Stimulated activated naive CD4-positive, alpha-beta T cell (primary cell): ENCODE measurements around the gene PPFIA2.

Experiments
- DNase-seq, 6 experiments: peaks; one replicate each; lab custom pipeline; 2025; lab: John Stamatoyannopoulos, UW

Gene PPFIA2

DNA sequence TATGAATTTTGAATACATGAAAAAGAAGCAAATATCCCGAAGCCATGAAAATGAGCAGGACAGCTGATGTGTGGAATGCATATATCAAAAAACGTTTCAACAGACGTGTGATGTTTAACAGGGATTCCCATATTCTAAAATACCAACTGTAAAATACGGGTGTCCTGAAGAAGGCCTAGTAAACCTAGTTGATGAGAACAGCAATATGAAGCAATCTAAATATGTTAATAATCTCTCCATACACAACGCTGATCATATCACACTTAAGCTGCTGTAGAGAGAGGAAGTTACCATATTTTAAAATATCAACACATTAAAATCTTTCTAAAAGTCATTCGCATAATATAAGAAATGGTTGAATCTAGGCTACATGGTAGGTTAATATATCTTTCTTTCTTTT, 317.5 kb downstream of the PPFIA2 start:
- no peak for DNase-seq

DNA sequence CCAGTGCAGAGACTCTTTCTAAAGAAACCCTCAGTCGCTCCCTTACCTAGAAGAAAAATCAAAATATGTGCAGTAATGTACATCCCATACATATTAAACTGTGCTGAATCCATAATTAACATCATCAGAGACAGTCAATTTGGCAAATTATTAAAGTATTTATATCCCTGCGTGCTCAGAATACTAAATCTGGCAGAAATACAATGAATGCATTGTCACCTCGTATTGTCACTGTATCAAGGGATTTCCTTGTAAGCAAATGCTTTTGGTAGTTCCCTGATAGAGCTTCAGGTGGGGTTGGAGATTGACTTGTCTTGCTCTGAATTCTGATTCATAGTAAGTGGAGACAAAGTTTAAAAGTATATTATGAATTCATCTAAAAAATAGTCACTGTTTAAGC, 319.1 kb downstream of the PPFIA2 start:
- no peak for DNase-seq

DNA sequence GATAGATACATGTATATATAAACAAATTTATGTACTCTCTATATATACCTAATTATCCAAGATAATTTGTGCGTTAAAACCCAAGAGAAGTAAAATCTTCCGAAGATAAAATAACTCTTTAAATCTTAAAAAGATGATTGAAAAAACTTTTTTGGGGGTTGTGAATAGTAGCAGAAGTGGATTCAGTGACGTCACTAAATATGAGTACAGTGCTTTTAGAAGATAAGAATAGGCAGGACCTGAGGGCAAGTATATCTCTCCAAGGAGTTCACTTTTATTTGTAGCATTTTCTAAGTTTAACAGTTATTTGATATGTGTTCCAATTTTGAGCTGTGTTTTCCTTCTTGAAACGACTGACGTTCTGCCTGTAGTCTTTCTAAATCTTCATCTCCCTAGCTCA, 319.8 kb downstream of the PPFIA2 start:
- no peak for DNase-seq

DNA sequence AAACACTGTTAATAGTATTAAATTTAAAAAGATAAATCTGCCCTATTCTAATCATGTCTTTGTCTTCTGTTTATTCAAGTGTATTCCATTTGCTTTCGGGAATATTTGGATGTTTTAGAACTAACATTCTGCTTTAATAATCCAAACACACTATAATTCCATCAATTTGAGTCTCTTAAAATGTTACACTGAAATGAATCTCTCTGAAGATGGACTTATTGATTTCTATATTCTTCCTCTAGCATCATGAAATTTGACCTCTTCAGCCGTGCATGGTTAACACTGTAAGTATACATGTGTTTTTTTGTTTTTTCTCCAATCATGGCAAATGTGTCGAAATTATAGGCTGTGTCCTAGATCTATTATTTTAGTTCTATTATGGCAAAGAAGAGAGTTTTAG, 342.1 kb downstream of the PPFIA2 start:
- DNase-seq: no peak

DNA sequence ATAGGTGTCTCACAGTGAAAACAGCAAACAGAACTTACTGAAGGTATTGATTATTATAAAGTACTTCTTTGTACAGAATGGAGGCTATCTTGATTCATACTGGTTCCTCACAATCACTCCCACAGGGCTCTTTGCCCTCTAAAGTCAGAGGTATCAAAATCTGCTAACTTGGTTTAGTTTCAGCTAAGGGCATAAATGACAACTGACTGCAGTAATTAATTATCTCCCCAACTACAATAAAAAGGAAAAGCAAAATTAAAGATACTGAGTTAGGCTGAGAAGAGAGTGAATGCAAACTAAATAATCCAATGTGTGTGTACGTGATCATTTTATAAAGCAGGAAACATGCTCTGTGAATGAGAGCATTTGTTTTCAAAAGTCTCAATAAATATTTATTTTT, 342.6 kb downstream of the PPFIA2 start:
- DNase-seq: no peak

DNA sequence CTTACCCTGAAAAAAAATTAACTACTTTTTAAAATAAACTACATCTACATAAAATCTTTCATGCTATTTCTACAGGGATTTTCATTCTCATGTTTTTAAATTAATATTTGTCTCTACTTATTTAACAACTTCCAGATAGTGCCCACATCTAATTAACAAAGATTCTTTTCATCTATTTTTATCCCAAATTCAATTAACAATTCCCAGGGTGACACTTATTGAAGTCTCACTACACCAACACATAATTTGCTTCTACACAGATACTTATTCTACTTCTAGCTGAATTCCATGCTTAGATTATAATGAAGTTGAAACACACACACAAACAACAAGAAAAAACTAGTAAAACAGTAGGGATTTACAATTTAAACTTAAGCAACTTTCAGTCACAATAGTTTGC, 344.7 kb downstream of the PPFIA2 start:
- DNase-seq: no peak

DNA sequence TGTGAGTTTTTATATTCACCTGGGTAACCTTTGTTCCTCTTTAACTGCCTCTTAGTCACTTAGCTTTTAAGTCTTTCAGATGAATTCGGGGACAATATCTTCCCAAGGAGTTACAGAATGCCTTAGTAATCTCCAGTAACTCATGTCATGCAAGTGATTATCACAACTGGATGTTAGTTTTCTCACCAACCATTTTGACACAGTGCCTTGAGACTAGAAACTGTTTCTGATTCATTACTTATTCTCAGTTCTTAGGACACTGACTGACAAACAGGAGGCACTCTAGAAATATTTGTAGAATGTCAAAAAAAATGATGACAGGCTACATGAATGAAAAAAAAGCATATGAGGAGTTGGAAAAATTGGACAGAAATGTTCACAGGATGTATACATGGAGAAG, 346.2 kb downstream of the PPFIA2 start:
- no peak for DNase-seq

DNA sequence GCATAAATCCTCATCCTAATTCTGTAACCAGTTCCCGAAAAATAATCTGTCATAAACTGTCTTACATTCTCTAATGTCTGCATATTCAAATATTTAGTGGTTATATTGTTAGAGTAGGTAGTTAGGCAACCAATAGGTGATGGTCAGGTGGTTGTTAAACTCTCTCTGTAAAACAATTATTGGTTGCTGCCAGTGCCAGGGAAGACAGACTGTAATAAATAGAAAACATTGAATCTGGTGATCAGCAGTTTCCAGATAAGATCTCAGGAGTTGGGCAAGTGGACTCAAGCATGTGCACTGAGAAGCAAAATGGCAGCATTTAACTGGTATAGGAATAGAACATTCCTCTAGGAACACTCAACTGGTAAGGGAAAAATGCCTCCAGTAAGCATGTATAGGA, 355.8 kb downstream of the PPFIA2 start:
- DNase-seq: no peak

DNA sequence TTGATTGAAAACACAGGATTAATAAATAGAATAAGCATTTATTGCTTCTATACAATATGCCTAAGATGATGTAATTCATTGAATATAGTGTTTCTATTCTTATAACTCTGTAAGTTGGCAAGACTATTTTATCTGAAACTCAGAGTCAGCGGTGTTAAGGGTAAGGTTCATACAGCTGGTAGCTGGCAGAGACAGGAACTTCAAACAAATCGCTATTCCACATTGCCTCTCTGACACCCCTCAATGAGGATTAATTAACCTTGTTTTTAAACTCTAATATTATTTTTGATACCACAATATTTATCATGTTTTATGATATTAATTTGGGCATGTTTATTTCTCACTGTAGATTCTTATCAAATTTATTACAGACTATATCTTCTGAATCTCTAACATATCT, 357.9 kb downstream of the PPFIA2 start:
- DNase-seq: no peak

DNA sequence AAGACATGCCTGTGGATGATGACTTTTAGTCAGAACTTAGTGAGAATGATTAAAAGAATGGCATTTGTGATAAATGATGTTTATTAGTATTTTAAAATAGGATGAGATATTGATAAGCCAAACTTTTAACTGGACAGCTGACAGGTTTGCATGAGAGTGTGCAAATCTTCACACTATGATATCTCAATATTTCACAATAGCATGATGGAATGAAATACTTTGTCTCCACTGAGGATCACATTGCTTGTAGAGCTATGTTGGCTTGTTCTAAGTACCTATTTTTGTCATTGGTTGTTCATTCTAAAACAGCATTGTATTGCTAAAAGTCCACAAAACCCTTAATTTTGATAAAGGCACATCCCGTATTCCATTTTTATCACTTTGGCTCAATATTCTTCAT, 359.1 kb downstream of the PPFIA2 start:
- no peak for DNase-seq

DNA sequence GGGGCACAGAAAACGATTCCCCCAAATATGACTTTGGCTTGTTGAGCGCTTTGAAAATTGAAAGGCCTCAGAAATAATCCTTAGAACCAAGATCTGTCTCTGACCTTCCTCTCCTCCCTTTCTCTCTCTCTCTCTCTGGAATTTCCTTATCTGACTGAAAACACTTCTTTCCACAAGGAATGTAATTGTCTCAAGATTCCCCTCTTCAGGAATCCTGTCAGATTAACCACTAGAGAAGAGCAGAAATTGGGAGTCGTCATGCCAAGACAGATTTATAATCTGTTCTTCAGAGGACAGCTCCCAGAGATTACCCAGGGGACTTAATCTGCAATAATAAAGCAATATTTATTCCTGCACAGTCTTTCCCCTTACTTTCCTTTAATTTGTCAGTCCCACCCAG, 363.7 kb downstream of the PPFIA2 start:
- DNase-seq: no peak

DNA sequence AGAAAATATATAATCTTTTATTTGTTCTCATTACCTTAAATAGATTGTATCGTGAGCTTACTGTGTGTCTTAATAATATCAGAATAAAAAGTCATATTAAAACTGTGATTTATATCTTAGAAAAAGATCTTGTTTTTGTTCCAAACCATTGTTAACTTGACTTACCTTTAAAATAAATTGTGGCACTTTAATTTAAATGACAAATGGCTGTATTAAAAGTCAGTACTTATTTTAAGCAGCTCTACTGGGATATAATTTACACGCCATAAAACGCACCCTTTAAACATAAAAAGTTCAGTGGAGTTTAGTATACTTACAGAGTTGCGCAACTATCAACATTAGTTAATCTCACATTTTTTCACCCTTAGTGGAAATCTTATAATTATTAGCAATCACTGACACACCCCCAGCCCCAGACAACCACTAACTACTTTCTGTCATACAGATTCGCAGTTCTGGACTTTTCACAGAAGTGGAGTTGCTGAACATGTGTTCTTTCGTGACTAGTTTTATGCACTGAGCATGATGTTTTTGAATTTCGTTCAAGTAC, 369.5 kb downstream of the PPFIA2 start:
- DNase-seq: no peak

DNA sequence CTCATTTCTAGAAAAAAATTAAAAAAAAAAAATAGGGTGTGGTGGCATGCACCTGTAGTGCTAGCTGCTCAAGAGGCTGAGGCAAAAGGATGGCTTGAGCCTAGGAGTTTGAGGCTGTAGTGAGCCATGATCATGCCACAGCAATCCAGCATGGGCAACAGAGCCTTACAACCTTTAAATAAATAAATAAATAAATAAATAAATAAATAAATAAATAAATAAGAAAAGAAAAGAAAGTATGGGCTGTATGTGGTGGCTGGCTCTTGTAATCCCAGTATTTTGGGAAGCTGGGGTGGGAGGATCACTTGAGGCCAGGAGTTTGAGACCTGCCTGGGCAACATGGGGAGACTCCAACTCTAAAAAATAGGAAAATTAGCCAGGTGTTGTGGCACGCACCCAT, 373.0 kb downstream of the PPFIA2 start:
- DNase-seq: no peak

DNA sequence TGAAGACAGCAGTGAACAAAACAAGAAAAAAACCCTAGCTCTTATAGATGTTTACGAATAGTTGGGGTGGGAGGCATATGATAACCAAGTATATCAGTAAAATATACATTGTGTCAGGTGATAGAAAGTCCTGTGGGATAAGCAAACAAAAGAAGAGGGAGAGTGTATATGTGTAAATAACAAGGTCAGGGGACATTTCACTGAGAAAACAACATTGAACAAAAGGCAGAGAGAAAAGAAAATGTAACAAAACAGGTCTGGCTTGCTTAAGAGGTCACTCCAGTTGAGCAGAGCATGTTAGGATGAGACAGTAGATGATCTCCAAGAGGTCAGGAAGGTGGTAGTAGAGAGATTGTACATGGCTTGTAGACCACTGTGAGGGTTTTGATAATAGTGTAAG, 377.2 kb downstream of the PPFIA2 start:
- DNase-seq: no peak

DNA sequence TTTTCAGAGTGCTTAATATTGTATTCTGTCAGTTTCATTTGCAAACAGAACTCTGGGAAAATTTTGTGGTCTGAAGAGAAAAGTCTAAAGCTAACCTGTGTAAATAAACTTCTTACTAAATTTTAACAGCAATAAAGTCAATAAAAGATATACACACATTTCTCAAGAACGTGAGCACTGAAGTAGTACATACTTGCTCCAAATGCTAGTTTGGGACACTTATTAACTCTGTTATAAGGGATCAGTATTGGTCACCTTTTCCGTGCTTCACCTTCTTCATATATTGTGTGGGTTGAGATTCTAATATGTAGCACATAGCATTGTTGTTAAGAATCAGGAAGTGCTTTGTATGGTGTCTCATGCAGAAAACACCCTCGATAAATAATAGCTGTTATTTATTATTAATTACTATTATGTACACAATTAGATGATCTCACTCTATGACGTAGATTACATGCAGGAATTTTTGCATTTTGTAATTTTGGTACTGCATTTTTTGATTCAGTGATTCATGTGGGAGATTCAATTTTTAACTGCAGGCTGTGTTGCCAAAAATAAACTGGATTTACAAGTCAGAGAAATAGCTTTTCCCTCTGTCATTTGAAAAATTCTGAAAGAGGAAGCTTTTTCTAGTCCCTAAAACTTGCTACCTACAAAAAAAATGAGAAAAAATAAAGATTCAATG, 380.4 kb downstream of the PPFIA2 start:
- DNase-seq: no peak

DNA sequence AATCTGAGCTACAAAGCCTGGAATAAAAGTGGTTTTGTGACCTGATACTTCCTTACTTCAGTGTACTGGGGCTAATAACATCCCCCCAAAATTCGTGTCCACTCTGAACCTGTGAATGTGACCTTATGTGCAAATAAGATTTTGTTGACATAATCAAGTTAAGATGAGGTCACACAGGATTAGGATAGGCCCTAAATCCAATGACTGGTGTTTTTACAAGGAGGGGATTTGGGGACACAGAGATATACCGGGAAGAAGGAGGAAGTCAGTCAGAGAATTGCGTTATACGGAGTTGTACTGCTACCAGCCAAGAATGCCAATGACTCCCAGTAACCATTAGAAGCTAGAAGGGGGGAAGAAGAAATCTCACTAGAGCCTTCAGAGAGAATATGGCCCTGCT, 381.4 kb downstream of the PPFIA2 start:
- DNase-seq: no peak

DNA sequence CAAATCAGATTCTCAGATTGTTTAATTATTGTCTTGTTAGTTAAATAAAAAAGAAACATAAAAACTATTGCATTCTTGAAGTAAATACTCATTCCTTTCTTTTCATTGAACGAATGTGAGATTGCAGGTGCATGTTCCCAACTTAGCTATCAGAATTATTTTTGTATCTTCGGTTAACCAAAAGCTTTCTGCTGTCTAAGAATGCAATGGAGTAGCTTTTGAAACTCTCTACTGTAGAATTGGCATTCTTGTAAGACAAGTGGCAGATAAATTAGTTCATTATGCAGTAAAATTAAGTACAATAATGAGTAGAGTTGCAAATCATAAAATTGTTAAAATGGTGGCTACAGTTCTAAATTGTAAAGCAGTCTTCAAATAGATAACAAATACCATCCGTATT, 383.2 kb downstream of the PPFIA2 start:
- no peak for DNase-seq

DNA sequence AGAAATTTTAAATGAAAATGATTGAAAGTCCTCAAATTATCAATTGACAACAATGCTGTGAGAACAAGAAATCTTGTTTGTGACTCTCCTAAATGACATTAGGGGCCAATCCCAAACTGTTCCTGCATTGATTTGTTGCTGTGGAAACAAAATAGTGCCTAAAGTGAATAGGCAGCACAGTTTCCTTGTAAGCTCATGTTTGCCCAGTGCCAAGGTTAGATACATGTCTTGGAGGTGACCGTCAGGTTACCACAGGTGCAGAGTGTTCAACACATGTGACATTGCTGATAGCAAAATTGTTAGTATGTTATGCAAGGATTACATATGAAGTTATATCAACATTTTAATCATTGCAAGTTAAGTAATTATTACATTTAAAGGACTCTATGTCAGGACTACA, 388.7 kb downstream of the PPFIA2 start:
- DNase-seq: no peak

DNA sequence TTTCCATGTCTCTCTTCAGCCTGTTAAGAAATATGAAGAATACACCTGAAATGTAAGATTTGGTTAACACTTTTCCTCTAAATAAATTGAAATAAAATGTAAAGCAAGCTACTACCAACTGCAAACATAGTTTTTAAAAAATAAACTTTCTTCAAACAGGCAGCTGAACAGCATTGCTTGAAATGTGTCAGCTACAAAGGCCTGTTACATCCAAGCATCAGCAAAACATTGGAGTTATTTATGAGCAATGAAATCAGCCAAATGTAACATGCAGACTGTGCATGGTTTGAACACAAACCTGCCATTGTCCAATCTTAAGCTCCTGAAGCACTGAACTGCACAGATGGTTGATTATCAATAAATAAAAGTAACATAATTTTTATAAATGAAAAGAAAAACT, 390.0 kb downstream of the PPFIA2 start:
- no peak for DNase-seq

DNA sequence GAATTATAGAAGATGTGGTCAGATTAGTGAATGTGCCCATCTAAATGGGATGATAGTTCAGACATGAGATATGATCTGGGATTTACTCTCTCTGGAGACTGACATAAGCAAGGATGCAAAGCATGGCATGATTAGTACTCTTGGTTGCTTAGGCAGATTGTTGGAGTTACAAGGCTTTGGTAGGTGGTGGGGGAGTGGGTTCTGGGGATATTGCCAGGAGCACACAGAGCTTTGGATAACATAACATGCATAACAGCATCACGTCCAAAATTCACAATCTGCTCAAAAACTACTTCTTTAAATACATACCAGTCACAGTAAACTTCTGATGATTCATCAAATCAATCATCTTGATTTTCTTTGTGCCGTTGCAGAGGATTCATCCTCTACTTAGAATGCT, 393.9 kb downstream of the PPFIA2 start:
- no peak for DNase-seq

DNA sequence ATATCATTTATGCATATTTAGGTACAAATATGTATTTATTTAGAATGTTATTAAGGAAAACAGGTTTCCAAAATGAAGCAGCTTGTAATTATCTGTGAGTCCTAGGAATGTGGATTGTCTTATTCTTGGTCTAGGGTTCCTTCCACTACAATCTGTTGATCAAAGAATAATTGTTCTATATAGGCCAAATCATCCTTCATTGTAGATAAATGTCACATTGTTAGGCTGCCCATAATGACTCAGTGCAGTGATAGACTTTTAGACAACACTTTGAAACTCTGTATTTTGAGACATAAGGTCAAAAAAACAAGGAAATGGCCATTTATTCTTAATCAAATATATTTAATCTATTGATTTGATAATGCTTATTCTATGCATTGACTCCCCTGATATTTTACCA, 398.2 kb downstream of the PPFIA2 start:
- DNase-seq: no peak

DNA sequence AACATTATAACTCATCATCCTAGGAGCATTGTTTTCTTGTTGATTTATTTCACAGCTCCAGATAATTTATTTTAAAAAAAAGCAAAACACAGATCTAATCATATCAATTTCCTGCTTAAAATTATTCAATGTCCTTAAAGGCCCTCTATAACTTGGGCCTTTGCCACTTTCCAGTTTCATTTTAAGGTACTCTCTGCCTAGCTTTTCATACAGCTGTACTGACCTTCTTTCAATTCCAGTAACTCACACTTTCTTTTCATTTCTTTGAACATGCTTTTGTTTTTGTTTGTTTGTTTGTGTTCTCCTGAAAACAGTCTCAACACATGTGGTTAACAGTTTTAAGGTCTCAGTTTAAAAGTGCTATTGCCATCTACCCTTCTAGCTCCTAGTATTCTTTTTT, 399.4 kb downstream of the PPFIA2 start:
- no peak for DNase-seq

DNA sequence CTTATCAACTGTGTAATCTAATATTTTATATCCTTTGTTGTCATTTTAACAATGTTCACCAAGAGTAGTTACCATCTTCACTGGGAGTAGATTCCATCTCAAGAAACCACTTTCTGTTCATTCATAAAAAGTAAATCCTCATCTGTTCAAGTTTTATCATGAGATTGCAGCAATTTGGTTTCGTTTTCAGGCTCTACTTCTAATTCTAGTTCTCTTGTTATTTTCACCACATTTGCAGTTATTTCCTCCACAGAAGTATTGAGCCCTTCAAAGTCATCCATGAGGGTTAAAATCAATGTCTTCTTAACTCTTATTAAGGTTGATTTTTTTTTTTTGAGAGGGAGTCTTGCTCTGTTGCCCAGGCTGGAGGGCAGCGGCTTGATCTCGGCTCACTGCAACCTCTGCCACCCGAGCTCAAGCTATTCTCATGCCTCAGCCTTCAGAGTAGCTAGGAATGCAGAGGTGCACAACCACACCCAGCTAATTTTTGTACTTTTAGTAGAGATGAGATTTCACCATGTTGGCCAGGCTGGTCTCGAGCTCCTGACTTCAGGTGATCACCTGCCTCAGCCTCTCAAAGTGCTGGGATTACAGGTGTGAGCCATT, 404.7 kb downstream of the PPFIA2 start:
- DNase-seq: no peak

DNA sequence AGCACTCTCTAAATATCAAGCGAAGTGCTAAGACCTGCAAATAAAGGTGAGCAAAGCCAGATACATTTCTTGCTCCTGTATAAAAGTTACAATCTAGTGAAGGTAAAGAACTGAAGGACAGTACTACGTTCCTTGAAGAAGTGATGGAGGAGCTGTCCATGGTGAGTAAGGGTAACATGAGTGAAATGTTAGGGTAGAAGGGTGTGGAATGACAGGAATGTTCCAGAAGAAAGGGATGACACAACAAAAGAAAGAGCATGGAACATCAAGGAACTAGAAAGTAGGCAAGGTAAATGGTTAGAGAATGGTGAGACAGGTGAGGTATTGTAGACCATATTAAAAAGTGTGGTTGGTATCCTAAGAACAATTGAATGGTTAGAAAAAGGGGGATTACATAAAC, 408.8 kb downstream of the PPFIA2 start:
- DNase-seq: no peak
